Right renal cortex interstitium (tissue), 3 donors: ENCODE data around the gene PRPSAP2. TPM values are rescaled to one million over a fixed set of nuclear protein-coding genes. Genes with fewer than 3 reads are reported as not detected.
"Not testable (repeated sequence)": the region's sequence is repeated elsewhere in the genome, so short reads cannot be mapped to it uniquely, and the experiment has no call there.

Experiments
- DNase-seq, 3 donors: peaks; one replicate each; pipeline ENCODE4 v3.0.0-alpha.2; 2013; ENCODE audit warnings: low read depth in 3 of 3, low spot score in 2 of 3
- polyA plus RNA-seq, 3 donors: library from polyadenylated mRNA; unstranded; fragments of 120-200 nt; gene quantifications; one replicate each; pipeline ENCODE4 v1.2.1, GENCODE V29; 2013; ENCODE audit not compliant: insufficient read length in 3 of 3

PRPSAP2 gene
- polyA plus RNA-seq, 3 donors, result 60.6 to 61.4 (median 61.2) TPM

DNA sequence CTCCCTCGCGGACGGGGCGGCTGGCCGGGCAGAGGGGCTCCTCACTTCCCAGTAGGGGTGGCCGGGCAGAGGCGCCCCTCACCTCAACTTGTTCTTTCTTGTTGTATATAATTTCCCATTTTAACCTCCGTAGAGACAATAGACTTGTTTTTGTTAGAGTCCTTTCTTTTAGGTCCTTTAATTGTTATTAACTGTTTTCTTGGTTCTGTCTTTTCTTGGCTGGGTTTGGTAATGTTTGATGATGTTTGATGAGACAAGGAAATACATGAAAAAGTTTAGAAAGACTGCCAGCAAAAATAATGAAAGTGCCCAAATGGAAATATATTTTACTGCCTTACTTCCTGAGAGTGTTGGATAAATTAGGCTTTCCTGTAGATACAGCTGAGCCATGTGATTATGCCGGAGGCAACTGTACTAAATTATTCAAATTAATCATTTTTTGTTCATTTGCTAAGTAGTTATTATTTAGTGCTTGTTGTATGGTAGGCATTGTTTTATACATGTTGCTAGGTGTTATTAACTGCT lies 30.9 kb downstream of the PRPSAP2 start:
- no peak for DNase-seq

DNA sequence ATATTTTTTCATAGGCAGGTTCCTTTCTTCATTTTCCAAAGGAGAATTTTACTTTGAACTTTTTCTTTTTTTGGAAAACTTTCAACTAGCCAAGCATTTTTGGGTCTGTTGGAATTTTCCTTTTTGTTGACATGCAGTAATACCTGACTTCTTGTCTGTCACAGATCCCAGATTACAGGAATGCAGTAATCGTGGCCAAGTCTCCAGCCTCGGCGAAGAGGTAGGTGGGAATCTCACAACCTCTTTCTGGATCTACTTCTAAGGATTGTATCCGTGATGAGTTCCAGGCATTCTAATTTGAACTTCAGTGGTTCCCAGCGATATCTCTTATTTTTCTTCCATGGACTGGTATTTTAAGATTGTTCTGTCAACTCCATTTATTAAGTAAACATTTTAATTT lies 31.7 kb downstream of the PRPSAP2 start:
- DNase-seq, result no peak

DNA sequence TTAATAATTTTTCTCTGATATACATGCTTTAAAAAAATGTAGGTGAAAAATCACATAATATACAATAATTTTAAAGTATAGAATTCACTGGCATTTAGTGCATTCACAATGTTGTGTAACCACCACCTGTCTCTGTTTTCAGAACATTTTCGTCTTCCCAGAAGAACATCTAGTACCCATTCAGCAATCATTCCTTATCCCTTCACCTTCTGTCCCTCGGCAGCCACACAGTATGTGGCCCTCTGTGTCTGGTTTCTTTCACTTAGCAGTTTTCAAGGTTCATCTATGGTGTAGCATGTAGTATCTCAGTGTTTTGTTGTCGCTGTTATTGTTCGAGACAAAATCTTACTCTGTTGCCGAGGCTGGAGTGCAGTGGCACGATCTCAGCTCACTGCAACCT lies 33.6 kb downstream of the PRPSAP2 start:
- DNase-seq, result no peak

DNA sequence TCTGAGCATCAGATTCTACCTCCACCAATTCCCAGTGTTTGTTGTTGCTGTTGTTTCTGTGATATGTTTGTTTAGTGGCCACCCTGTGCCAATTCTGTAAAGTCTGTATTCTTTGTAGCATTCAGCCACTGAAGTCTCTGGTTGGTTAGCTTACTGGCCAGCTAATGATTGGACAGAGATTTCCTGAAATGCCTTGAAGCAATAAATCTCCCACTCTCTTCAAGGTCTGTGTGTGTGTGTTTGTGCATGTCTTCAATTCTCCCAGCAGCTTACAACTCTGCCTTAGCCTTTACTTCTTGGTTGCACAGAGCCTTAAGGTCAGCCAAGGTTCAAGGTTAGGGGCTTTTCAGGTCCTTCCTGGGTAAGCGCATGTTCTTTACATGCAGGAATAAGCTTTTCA lies 38.2 kb downstream of the PRPSAP2 start:
- no peak for DNase-seq

DNA sequence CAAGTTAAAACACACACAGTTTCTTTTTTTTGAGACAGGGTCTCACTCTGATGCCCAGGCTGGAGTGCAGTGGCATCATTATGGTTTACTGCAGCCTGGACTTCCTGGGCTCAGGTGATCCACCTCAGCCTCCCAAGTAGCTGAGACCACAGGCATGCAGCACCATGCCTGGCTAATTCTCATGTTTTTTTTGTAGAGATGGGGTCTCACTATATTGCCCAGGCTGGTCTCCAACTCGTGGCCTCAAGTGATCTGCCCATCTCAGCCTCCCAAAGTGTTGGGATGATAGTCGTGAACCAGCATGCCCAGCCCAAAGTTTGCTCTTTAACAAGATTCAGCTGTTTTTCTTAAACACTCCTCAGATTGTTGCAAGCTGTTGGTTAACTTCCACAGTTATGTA lies 39.0 kb downstream of the PRPSAP2 start:
- no peak for DNase-seq

DNA sequence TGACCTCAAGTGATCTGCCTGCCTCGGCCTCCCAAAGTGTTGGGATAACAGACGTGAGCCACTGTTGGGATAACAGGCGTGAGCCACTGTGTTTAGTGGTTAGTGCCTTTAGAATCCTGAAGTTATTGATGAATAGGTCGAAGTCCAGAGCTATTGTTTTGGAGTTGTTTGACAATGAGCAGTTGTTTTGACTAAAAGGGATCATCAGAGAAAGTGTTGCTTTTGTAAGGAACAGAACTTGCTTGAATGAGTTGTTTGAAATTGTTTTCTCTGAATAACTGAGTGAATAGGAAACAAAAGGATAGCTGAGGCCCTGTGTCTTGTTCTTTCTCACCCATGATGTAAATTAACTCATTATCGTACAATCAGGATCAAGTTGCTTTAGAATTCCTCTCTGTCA lies 46.6 kb downstream of the PRPSAP2 start:
- DNase-seq, result no peak

DNA sequence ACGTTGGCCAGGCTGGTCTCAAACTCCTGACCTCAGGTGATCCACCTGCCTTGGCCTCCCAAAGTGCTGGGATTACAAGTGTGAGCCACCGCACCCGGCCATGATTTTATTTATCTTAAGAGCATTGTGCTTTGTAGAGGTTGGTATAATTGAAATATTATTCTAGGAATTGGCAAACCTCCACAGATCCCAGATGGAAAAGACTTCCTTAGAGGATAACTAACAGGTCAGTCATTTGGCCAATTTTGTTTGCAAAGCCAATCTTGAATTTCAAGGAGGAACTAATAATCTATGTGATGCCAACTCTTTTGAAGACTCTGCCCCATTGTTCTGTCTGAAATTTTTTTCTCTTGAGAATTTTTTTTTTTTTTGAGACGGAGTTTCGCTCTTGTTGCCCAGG lies 47.3 kb downstream of the PRPSAP2 start:
- no peak for DNase-seq

DNA sequence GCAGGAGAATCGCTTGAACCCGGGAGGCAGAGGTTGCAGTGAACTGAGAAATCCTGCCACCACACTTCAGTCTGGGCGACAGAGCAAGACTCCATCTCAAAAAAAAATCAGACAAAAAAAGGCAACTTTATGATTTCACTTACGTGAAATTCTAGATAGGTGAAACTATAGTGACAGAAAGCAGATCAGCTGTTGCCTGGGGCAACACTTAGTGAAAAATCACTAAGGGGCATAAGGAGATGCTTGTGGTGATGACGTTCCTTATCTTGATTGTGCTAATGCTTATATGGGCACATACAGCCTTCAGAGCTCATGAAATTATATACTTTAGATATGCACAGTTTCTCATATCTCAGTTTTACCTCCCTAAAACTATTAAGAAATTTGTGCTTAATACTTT lies 52.4 kb downstream of the PRPSAP2 start:
- DNase-seq, result no peak

DNA sequence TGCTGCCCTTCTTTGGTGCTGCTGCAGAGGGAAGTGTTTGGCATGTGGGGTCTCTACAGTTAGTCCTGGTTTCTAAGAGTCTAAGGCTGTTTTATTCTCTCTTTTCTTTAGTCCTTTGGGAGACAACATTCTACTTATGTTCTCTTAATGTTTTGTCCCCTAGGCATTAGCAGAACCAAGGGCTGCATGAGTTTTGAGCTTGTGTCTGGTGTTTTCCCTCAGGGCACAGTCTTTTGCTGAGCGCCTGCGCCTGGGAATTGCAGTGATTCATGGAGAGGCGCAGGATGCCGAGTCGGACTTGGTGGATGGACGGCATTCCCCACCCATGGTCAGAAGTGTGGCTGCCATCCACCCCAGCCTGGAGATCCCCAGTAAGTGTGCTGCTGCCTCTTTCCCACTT lies 53.0 kb downstream of the PRPSAP2 start:
- DNase-seq, result no peak

DNA sequence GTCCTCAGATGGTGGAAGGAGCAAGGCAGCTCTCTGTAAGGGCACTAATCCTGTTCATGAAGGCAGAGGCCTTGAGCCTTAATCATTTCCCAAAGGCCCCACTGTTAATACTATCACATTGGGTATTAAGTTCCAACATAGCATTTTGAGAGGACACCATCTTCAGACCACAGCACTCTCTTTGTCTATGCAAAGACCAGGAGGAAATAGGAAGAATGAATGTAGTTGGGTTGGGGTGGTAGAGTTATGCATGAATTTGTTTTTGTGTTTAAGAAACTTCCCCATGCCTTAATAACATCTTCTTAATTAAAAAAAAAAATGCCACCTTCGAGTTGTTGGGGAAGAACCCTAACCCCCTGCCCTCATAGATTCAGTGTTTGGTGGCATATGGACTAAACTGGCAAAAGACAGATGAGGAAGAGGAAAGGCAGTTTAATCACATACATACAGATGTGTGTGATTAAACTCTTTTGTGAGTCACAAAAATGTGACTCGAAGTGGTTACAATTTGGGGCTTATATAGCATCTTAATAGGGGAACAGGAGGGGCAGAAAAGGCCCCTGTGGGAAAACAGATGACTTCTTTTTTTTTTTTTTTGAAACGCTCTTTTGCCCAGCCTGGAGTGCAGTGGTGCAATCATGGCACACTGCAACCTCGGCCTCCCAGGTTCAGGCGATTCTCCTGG lies 59.0 kb downstream of the PRPSAP2 start:
- no peak for DNase-seq

DNA sequence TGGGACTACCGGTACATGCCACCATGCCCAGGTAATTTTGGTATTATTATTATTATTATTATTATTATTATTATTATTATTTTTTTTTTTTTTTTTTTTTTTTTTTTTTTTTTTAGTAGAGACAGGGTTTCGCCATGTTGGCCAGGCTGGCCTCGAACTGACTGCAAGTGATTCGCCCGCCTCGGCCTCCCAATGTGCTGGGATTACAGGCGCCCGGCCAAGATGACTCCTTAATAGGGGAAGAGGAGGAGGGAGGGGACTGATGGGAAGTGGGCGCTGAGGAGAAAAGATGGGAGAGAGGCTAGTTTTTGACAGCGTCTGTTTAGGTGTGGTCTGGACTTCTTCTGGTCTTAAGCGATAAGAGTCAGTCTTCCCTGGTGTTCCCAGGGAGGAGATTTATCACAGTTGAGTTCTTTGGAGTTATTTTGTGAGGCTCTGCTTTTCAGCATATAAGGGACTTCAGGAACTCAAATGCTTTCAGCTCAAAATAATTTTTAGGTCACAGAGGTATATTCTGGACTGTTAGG lies 59.6 kb downstream of the PRPSAP2 start:
- DNase-seq, result no peak

DNA sequence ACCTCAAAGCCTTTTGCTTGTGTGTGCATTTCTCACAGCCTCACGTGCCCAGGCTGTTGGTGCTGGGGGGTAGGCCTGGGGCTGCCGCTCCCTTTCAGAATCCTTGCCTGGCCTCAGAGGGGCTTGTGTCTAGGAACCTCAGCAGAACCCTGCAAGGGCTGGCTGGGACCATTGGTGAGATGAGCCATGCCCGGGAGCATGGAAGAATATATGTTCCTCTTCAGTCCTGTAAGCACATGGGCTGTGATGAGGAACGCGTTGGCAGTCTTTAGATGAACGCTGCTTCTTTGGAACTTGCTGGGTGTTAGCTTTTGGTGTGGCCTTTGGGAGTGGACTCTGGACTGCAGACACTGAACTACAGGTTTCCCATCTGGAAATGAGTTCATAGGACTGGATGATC lies 62.0 kb downstream of the PRPSAP2 start:
- DNase-seq, result no peak

DNA sequence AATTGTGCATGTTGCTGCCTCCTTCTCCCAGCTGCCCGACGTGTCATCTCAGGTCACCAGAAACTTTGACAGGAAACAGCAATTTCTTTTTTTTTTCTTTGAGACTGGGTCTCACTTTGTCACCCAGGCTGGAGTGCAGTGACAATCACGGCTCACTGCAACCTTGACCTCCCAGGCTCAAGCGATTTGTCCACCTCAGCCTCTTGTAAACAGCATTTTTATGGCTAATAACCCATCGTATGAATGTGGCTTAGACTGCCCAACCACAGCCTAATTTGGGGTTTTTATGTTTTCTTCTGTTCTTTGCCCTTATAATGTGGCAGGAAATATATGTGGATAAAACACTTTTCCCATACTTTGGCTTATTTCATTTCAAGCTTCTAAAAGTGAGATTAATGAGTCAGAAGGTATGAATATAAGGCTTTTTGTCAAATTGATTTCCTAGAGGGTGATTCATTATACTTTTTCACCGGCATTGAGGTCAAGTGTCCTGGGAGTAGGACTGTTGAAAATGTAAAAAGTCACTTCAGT lies 63.0 kb downstream of the PRPSAP2 start:
- no peak for DNase-seq

DNA sequence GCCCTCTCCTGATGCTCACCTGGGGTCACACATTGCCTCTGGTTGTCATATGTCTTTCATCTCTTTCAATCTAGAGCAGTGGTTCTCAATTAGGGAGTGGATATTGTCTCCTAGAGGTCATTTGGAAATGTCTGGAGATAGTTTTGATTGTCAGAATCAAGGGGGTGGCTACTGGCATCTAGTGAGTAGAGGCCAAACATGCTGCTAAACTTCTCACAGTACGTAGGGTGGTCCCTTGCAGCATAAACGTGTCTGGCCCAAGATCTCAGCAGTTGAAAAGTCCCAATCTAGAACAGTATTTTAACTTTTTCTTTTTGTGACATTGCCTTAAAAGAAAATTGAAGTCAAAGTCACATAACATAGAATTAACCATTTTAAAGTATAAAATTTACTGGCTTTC lies 63.6 kb downstream of the PRPSAP2 start:
- no peak for DNase-seq

DNA sequence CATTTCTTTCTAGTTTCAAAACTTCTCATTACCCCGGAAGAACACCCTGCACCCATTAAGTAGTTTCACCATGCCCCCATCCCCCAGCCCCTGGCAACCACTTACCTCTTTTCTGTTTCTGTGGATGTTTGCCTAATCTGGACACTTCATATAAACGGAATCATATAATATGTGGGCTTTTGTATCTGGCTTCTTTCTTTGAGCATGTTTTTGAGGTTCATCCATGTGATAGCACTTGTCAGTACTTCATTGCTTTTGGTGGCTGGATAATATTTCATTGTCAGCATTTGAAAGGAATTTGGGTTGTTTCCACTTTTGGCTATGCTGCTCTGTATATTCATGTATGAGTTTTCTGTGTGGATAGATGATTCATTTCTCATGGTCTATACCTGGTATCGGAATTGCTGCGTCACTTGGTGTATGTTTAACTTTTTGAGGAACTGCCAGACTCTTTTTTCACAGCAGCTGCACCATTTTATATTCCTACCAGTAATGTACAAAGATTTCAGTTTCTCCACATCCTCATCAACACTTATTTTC lies 64.1 kb downstream of the PRPSAP2 start:
- no peak for DNase-seq

DNA sequence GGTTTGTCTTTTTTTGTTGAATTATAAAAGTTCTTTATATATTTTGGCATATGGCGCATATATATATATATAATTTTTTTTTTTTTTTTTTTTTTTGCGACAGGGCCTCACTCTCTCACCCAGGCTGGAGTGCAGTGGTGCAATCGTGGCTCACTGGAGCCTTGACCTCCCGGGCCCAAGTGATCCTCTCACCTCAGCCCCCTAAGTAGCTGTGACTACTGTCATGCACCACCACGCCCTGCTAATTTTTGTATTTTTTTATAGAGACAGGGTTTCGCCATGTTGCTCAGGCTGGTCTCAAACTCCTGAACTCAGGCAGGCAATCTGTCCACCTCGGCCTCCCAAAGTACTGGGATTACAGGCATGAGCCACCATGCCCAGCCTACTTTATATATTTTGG lies 64.7 kb downstream of the PRPSAP2 start:
- DNase-seq, result not testable (repeated sequence)

DNA sequence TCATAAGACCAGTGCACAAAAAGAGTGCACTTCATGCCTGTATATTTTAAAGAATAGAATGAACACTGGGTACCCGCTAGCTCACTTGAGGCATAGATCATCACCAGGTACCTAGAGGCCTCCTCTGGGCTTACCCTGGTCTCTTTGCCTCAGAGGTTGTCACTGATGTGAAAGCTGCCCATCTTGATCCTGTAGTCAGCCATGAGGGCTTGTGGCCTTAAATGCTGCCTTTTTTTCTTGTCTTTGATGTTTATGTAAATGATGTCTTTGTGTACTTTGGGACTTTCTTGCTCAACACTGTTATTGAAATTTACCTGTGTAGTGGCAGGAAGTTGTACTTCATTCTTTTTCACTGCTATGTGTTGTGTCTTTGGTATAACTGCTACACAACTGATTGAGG lies 67.3 kb downstream of the PRPSAP2 start:
- DNase-seq, result no peak

DNA sequence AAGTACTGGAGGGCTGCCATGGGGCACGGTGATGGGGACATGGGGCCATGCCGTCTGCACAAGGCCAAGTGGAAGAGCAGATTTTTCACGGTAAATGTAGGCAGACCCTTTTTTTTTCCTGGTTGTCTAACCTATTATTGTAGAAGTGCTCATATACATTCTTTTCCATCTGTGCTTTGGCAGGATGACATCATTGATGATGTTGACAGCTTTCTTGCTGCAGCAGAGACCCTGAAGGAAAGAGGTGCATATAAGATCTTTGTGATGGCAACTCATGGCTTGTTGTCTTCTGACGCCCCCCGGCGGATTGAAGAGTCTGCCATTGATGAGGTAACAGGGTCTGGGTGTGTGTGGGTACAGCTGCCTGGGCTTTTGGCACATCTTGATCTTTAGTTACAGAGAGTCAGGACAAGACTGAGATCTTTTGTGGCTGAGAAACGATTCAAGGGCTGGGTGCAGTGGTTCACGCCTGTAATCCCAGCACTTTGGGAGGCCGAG lies 70.7 kb downstream of the PRPSAP2 start:
- DNase-seq, result no peak

DNA sequence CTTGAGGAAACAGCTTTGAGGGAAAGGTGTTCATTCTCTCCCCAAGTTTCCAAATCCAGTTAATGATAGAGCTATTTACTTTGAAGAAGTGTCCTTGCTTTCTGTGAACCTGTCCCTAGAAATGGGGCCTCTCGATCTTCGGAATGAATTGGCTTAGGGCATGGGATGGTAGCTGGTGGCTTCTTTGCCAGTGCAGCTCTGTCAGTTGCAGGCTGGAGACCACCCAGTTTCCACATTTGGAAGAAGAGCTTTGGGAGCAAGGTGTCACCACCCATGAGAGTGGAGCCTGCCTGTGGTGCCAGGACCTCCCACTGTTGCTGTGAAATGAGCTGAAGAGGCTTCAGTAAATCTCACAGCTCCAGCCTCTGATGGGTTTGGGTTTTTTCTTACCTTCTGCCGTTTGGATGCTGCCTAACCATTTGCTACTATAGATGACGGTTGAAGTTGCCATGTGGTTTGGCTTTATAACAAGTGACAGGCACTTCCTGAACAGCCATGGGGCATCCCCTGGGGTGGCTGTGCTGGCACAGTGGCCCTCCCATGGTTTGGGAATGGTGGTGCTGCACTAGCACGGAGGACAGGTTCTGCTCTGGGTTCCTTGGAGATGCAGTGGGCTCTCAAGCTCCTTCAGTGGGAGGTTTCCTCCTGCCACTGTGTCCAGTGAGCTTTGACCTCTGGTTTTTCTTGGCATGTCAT lies 74.6 kb downstream of the PRPSAP2 start:
- DNase-seq, result no peak

DNA sequence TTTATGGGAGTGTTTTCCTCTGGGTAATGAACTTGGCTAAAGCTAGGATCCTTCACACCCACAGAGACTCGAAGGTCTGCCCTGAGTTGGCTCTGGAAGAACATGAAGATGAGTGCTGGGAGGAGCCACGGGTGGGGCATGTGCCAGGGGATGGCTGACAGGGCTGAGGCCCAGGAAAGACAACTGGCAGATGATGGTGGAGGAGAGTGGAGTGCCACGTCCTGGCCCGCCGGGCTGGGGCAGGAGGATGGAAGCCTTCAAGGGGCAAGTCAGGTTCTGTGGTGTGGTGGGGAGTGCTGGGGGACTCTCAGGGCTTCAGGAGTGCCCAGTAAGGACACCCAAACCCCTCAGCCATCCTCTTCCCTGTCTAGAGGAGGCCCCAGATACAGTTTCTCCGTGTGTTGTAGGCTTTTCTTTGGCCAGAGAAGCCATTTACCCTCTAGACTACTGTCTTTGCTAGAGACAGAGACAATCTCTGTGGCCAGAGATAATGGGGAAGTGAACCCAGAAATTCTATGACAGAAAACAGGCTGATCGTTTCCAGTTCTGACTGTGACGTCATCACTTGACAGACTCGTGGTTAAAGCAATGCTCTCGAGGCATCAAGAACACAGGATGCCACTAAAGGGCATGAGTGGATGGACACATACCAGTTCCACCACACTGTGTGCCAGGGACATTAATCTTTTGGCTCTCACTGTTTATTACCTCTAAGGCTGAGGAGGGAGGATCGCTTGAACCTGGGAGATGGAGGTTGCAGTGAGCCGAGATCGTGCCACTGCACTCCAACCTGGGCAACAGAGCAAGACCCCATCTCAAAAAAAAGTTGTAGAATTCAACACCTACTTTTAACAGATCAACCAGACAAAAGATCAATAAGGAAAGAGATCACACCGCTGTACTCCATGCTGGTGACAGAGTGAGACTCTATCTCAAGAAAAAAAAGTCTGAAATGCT lies 75.4 kb downstream of the PRPSAP2 start:
- DNase-seq, result no peak
